ENCODE measurements around the gene MAP7D1.
"Not testable (repeated sequence)": the region's sequence is repeated elsewhere in the genome, so short reads cannot be mapped to it uniquely, and the experiment has no call there.

Gene MAP7D1

DNA sequence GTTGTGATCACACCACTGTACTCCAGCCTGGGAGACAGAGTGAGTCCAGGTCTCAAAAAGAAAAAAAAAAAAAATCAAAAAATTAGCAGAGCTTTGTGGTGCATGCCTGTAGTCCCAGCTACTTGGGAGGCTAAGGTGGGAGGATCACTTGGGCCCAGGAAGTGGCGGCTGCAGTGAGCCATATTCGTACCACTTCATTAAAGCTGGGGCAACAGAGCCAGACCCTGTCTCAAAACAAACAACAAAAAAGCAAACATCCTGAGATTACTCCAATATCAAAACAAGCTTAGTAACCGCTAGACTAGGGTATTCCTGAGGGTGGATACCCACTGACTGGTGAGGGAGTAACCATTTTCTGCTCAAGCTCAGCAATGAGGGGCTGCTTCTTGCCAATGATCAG is 55.3 kb downstream of the MAP7D1 start:
- TF ChIP-seq ZNF274 (IDR thresholded peaks at IDR 0.05; ENCODE audit: low read depth, low read length) = no peak
- H3K27me3 ChIP-seq (ENCODE audit: insufficient read depth, insufficient read length) = no peaks in the 10 kb centered on the region
- H3K9ac ChIP-seq (ENCODE audit: insufficient read length, low read depth) = no peak overlapping the region
- H3K36me3 ChIP-seq (ENCODE audit: insufficient read depth, insufficient read length, low read length) = no peaks in the 10 kb centered on the region
- no peak overlapping the region for H3K4me3 ChIP-seq (ENCODE audit: insufficient read length, low read depth)
- H3K4me1 ChIP-seq (ENCODE audit: insufficient read depth, insufficient read length) = peaks cover 8% of the 10 kb centered on the region
- DNase-seq (ENCODE audit: low read depth, low spot score) = no peak
- H3K9me3 ChIP-seq (ENCODE audit: insufficient read depth, low read length) = no peaks in the 10 kb centered on the region

DNA sequence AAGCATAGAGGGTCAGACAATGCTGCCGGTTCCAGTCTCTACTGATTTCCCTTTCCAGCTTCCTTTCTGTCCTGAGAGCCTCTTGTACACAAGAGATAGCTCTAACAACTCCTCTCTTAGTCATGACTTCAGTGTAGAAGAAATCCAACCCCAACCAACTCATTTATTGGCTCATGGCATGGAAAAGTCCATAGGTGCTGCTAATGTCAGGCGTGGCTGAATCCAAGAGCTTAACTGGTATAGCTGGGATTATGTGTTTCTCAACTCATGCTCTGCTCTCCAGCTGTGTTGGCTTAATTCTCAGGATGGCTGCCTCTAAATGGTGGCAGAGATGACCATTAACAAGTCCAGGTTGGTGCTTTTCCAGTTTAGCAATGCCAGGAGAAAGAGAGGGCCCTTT is 55.9 kb downstream of the MAP7D1 start:
- H3K36me3 ChIP-seq (ENCODE audit: insufficient read depth, insufficient read length, low read length) = no peaks in the 10 kb centered on the region
- no peak overlapping the region for H3K4me3 ChIP-seq (ENCODE audit: insufficient read length, low read depth)
- H3K4me1 ChIP-seq (ENCODE audit: insufficient read depth, insufficient read length) = peaks cover 5% of the 10 kb centered on the region
- TF ChIP-seq ZNF274 (IDR thresholded peaks at IDR 0.05; ENCODE audit: low read depth, low read length) = no peak
- TF ChIP-seq YY1 (IDR thresholded peaks at IDR 0.05; ENCODE audit: insufficient read depth, insufficient read length) = no peak
- no peak for TF ChIP-seq SUZ12 (IDR thresholded peaks at IDR 0.05; ENCODE audit: extremely low read depth, insufficient read depth, insufficient read length)
- DNase-seq (ENCODE audit: low read depth, low spot score) = no peak
- no peaks in the 10 kb centered on the region for H3K9me3 ChIP-seq (ENCODE audit: insufficient read depth, low read length)
- H3K27me3 ChIP-seq (ENCODE audit: insufficient read depth, insufficient read length) = no peaks in the 10 kb centered on the region
- no peak overlapping the region for H3K9ac ChIP-seq (ENCODE audit: insufficient read length, low read depth)

DNA sequence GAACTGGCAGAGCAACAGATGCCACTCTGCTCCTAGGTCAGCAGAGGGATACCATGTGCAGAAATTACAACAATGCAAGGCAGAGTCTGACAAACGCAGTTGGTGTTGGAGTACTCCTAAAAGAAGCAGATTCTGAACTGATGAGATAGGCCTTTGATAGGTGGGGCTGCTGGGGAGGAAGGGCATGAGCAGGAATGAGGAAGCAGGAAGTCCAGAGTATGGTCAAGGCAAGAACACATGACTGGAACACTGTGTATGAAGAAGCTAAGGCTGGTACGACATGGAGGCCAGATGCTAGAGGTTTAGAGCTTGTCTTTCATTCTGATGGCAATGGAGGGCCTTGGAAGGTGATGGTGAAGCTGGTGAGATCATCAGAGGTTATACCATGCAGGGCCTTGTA is 56.8 kb downstream of the MAP7D1 start:
- TF ChIP-seq SUZ12 (IDR thresholded peaks at IDR 0.05; ENCODE audit: extremely low read depth, insufficient read depth, insufficient read length) = no peak
- TF ChIP-seq ZNF274 (IDR thresholded peaks at IDR 0.05; ENCODE audit: low read depth, low read length) = no peak
- TF ChIP-seq YY1 (IDR thresholded peaks at IDR 0.05; ENCODE audit: insufficient read depth, insufficient read length) = no peak
- DNase-seq (ENCODE audit: low read depth, low spot score) = no peak
- peaks cover 2% of the 10 kb centered on the region for H3K4me1 ChIP-seq (ENCODE audit: insufficient read depth, insufficient read length)
- H3K4me3 ChIP-seq (ENCODE audit: insufficient read length, low read depth) = no peak overlapping the region
- H3K36me3 ChIP-seq (ENCODE audit: insufficient read depth, insufficient read length, low read length) = no peaks in the 10 kb centered on the region
- H3K9me3 ChIP-seq (ENCODE audit: insufficient read depth, low read length) = no peaks in the 10 kb centered on the region
- no peaks in the 10 kb centered on the region for H3K27me3 ChIP-seq (ENCODE audit: insufficient read depth, insufficient read length)
- no peak overlapping the region for H3K9ac ChIP-seq (ENCODE audit: insufficient read length, low read depth)

DNA sequence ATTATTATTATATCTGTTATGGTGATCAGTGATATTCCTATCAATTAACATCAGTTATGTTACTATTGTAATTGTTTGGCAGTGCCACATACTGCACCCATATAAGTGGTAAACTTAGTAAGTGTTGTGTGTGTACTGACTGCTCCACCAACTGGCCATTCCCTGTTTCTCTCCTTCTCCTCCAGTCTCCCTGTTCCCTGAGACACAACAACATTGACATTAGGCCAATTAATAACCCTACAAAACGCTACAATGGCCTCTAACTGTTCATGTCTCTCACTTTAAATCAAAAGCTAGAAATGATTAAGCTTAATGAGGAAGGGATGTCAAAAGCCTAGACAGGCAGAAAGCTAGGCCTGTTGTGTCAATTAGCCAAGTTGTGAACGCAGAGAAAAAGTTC is 61.7 kb downstream of the MAP7D1 start:
- Histone ChIP-seq H3K27me3 (ENCODE audit: insufficient read depth, insufficient read length) (no peaks in the 10 kb centered on the region), H3K36me3 (ENCODE audit: insufficient read depth, insufficient read length, low read length) (no peaks in the 10 kb centered on the region), H3K9ac (ENCODE audit: insufficient read length, low read depth) (no peak overlapping the region), H3K4me3 (ENCODE audit: insufficient read length, low read depth) (no peak overlapping the region), H3K4me1 (ENCODE audit: insufficient read depth, insufficient read length) (no peaks in the 10 kb centered on the region), H3K9me3 (ENCODE audit: insufficient read depth, low read length) (no peaks in the 10 kb centered on the region)
- TF ChIP-seq YY1 (IDR thresholded peaks at IDR 0.05; ENCODE audit: insufficient read depth, insufficient read length) = no peak
- TF ChIP-seq SUZ12 (IDR thresholded peaks at IDR 0.05; ENCODE audit: extremely low read depth, insufficient read depth, insufficient read length) = no peak
- TF ChIP-seq ZNF274 (IDR thresholded peaks at IDR 0.05; ENCODE audit: low read depth, low read length) = no peak
- no peak for DNase-seq (ENCODE audit: low read depth, low spot score)

DNA sequence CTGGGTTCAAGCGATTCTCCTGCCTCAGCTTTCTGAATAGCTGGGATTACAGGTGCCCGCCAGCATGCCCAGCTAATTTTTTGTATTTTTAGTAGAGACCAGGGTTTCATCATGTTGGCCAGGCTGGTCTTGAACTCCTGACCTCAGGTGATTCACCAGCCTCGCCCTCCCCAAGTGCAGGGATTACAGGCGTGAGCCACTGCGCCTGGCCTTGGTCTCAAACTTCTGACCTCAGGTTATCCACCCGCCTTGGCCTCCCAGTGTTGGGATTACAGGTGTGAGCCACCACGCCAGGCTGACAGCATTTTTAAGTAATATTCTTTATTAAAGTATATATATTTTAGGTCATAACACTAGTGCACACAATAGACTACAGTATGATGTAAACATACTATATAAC is 65.9 kb downstream of the MAP7D1 start:
- not testable (repeated sequence) for H3K4me3 ChIP-seq (ENCODE audit: insufficient read length, low read depth); H3K27me3 ChIP-seq (ENCODE audit: insufficient read depth, insufficient read length); H3K4me1 ChIP-seq (ENCODE audit: insufficient read depth, insufficient read length); H3K9ac ChIP-seq (ENCODE audit: insufficient read length, low read depth); DNase-seq (ENCODE audit: low read depth, low spot score); H3K9me3 ChIP-seq (ENCODE audit: insufficient read depth, low read length)
- H3K36me3 ChIP-seq (ENCODE audit: insufficient read depth, insufficient read length, low read length) = peaks cover 21% of the 10 kb centered on the region

DNA sequence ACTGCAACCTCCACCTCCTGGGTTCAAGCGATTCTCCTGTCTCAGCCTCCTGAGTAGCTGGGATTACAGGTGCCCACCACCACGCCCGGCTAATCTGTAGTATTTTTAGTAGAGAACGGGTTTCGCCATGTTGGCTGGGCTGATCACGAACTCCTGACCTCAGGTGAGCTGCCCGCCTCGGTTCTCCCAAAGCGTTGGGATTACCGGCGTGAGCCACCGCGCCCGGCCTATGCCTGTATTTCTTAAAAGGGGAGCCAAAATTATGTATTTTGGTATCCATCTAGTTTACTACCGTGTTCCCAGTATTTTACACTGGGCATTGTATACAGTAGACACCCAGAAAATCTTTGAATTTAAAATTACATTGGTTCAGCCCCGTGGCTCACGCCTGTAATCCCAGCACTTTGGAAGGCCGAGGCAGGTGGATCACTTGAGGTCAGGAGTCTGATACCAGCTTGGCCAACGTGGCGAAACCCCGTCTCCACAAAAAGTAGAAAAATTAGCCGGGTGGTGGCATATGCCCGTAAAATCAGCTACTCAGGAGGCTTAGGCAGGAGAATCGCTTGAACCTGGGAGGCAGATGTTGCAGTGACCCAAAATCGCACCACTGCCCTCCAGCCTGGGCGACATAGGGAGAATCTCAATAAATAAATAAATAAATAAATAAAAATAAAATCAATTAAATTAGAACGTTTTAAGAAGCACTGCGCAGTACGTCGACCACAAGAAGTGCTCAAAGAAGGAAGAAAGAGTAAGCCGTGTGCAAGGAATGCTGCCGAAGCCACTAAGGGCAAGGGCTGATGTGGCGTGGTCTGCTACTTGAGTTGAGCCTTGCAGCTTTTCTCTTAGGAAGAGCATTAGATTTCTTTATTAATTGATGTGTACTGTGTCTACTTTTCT is 66.8 kb downstream of the MAP7D1 start:
- peak overlapping the region; percentile 79 for H3K9ac ChIP-seq (ENCODE audit: insufficient read length, low read depth)
- H3K27me3 ChIP-seq (ENCODE audit: insufficient read depth, insufficient read length) = no peaks in the 10 kb centered on the region
- DNase-seq (ENCODE audit: low read depth, low spot score) = no peak
- peaks cover 5% of the 10 kb centered on the region for H3K4me1 ChIP-seq (ENCODE audit: insufficient read depth, insufficient read length)
- no peaks in the 10 kb centered on the region for H3K9me3 ChIP-seq (ENCODE audit: insufficient read depth, low read length)
- TF ChIP-seq ZNF274 (IDR thresholded peaks at IDR 0.05; ENCODE audit: low read depth, low read length) (no peak), YY1 (IDR thresholded peaks at IDR 0.05; ENCODE audit: insufficient read depth, insufficient read length) (no peak)
- H3K36me3 ChIP-seq (ENCODE audit: insufficient read depth, insufficient read length, low read length) = peaks cover 28% of the 10 kb centered on the region
- H3K4me3 ChIP-seq (ENCODE audit: insufficient read length, low read depth) = peak overlapping the region; percentile 80

DNA sequence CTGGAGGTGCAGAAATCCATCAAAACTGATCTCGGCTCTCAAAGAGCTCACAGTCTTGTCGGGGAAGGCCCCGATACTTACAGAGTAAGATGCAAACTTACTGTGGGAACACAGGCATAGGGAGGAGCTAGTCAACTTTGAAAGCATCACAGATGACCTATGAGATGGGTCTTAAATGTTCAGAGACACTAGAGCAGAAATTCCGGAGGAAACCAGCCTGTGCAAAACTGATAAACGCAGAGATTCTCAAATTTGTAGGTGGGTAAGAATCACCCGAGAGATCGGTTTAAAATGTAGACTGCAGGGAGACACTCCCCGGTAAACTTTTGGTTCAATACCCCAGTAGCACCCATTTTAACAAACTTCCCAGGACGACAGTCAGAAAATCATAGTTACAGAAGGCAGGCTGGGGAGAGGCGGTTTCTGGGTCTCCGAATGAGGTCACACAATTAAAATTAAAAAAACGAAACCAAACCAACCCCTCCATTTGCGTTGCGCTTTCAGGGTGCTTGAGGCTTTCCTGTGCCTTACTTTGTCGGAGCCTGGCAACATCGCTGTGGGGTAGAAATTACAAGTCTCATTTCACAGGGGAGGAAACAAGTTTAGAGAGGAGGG is 67.5 kb downstream of the MAP7D1 start:
- Histone ChIP-seq H3K27me3 (ENCODE audit: insufficient read depth, insufficient read length) (no peaks in the 10 kb centered on the region), H3K9me3 (ENCODE audit: insufficient read depth, low read length) (no peaks in the 10 kb centered on the region), H3K4me1 (ENCODE audit: insufficient read depth, insufficient read length) (peaks cover 5% of the 10 kb centered on the region), H3K36me3 (ENCODE audit: insufficient read depth, insufficient read length, low read length) (peaks cover 35% of the 10 kb centered on the region), H3K9ac (ENCODE audit: insufficient read length, low read depth) (peak overlapping the region; percentile 79), H3K4me3 (ENCODE audit: insufficient read length, low read depth) (peak overlapping the region; percentile 80)
- peak; percentile 38 for DNase-seq (ENCODE audit: low read depth, low spot score)
- TF ChIP-seq SUZ12 (IDR thresholded peaks at IDR 0.05; ENCODE audit: extremely low read depth, insufficient read depth, insufficient read length) (no peak), ZNF274 (IDR thresholded peaks at IDR 0.05; ENCODE audit: low read depth, low read length) (no peak), YY1 (IDR thresholded peaks at IDR 0.05; ENCODE audit: insufficient read depth, insufficient read length) (no peak)
